HEK293T (cell line): Measurements from ENCODE around the gene SLCO3A1.

Experiments
- CTCF ChIA-PET: fragments of 350-600 bp; formaldehyde crosslinking; extraction: SDS; loops from one replicate; lab custom pipeline; 2021; ENCODE audit warnings: antibody characterized with exemption, inconsistent platforms; lab: Yijun Ruan, JAX
- POLR2A ChIA-PET: fragments of 350-600 bp; formaldehyde crosslinking; extraction: SDS; loops from one replicate; lab custom pipeline; 2020; ENCODE audit warnings: antibody characterized with exemption, inconsistent platforms; lab: Yijun Ruan, JAX
- DNase-seq: peaks from one replicate; pipeline ENCODE4 v3.0.0; 2012; ENCODE audit warnings: mixed read lengths; ENCODE audit errors: extremely low spot score
- ARNT ChIP-seq: fragments of 450-650 bp; IDR thresholded peaks from 2 replicates; pipeline ENCODE4 v1.6.1; 2017; ENCODE audit warnings: mild to moderate bottlenecking
- BHLHE40 ChIP-seq: fragments of 450-650 bp; IDR thresholded peaks from 2 replicates; pipeline ENCODE4 v1.6.1; 2016; ENCODE audit warnings: mild to moderate bottlenecking, moderate library complexity, borderline replicate concordance
- CTBP1 ChIP-seq: fragments of 450-650 bp; IDR thresholded peaks from 2 replicates; pipeline ENCODE4 v1.6.1; 2016; ENCODE audit warnings: borderline replicate concordance
- ELF4 ChIP-seq: fragments of 450-650 bp; IDR thresholded peaks from 2 replicates; pipeline ENCODE4 v1.6.1; 2017; ENCODE audit warnings: antibody characterized with exemption
- FOXA1 ChIP-seq: fragments of 450-650 bp; IDR thresholded peaks from 2 replicates; pipeline ENCODE4 v1.6.1; 2016; ENCODE audit warnings: mild to moderate bottlenecking
- FOXK2 ChIP-seq: fragments of 450-650 bp; IDR thresholded peaks from 2 replicates; pipeline ENCODE4 v1.6.1; 2016; ENCODE audit warnings: mild to moderate bottlenecking
- FOXM1 ChIP-seq: fragments of 450-650 bp; IDR thresholded peaks from 2 replicates; pipeline ENCODE4 v1.6.1; 2017; ENCODE audit warnings: mild to moderate bottlenecking, borderline replicate concordance
- HDGF ChIP-seq: fragments of 450-650 bp; IDR thresholded peaks from 2 replicates; pipeline ENCODE4 v1.6.1; 2017; ENCODE audit warnings: antibody characterized with exemption, borderline replicate concordance
- L3MBTL2 ChIP-seq: fragments of 450-650 bp; conservative IDR thresholded peaks from 2 replicates; pipeline ENCODE4 v1.6.1; 2016; ENCODE audit warnings: mild to moderate bottlenecking
- LEF1 ChIP-seq: fragments of 450-650 bp; IDR thresholded peaks from 2 replicates; pipeline ENCODE4 v1.6.1; 2017; ENCODE audit warnings: mild to moderate bottlenecking, borderline replicate concordance
- NFRKB ChIP-seq: fragments of 450-650 bp; IDR thresholded peaks from 2 replicates; pipeline ENCODE4 v1.6.1; 2016; ENCODE audit warnings: mild to moderate bottlenecking, moderate library complexity
- SP1 ChIP-seq: fragments of 450-650 bp; IDR thresholded peaks from 2 replicates; pipeline ENCODE4 v1.6.1; 2017
- SUZ12 ChIP-seq: fragments of 450-650 bp; IDR thresholded peaks from 2 replicates; pipeline ENCODE4 v1.6.1; 2016; ENCODE audit warnings: mild to moderate bottlenecking
- TARDBP ChIP-seq: fragments of 450-650 bp; IDR thresholded peaks from 2 replicates; pipeline ENCODE4 v1.6.1; 2016
- ZNF384 ChIP-seq: fragments of 450-650 bp; IDR thresholded peaks from 2 replicates; pipeline ENCODE4 v1.6.1; 2016
- TF ChIP-seq, protein P1 (sequence below): fragments of 450-650 bp; IDR thresholded peaks from 2 replicates; pipeline ENCODE4 v1.6.1; 2016

Gene SLCO3A1

GRCh38 chr15:91867581-91868026, 14.1 kb downstream of the SLCO3A1 start:
- TF ChIP-seq CTBP1 (no peak), FOXA1 (no peak), TARDBP (no peak), L3MBTL2 (no peak), FOXM1 (no peak), ARNT (no peak), SP1 (no peak), LEF1 (no peak), ZNF384 (no peak), BHLHE40 (no peak), SUZ12 (no peak), HDGF (no peak), NFRKB (no peak), ELF4 (no peak), FOXK2 (no peak)
- TF ChIP-seq, protein P1, sequence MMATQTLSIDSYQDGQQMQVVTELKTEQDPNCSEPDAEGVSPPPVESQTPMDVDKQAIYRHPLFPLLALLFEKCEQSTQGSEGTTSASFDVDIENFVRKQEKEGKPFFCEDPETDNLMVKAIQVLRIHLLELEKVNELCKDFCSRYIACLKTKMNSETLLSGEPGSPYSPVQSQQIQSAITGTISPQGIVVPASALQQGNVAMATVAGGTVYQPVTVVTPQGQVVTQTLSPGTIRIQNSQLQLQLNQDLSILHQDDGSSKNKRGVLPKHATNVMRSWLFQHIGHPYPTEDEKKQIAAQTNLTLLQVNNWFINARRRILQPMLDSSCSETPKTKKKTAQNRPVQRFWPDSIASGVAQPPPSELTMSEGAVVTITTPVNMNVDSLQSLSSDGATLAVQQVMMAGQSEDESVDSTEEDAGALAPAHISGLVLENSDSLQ, result no peak
- CTCF ChIA-PET, result interaction anchor here (0.6 kb wide), 1 partner anchor 21 kb away, joined by 3 read pairs; no protein-coding TSS in a partner anchor
- DNase-seq, result no peak
- POLR2A ChIA-PET, result no interaction called here

- TF ChIP-seq BHLHE40, result no peak
- no peak for TF ChIP-seq ZNF384
- TF ChIP-seq ELF4, result no peak
- no peak for TF ChIP-seq ARNT
- TF ChIP-seq SUZ12, result no peak
- no peak for TF ChIP-seq HDGF
- no peak for TF ChIP-seq FOXM1
- no peak for TF ChIP-seq NFRKB
- POLR2A ChIA-PET, result no interaction called here
- no peak for DNase-seq
- CTCF ChIA-PET, result no interaction called here
Measured at GRCh38 chr15:91870876-91871537, 17.5 kb downstream of the SLCO3A1 start.

DNA sequence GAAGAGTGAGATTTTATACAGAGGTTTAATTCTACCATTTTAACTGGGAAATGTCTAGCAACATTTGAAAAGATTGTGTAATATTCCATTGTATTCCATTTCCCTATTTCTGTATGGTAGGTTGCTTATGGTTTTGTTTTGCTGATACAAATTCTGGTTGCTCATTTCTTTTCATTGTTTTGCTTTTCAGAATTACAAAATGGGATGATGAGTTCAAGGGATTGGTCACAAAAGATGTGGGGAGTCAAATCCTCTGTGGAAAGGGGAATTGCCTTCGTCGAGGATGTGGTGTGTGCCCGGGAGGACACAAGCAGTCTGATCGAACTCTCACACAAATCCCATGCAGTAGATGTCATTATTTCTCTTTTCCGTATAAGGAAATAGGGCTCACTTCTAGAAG, 18.3 kb downstream of the SLCO3A1 start:
- DNase-seq, result no peak
- TF ChIP-seq TARDBP (no peak), NFRKB (no peak), ELF4 (no peak), BHLHE40 (no peak), SUZ12 (no peak), FOXA1 (no peak), HDGF (no peak), L3MBTL2 (no peak), LEF1 (no peak), SP1 (no peak), ZNF384 (no peak), FOXM1 (no peak)
- POLR2A ChIA-PET, result no interaction called here
- CTCF ChIA-PET, result no interaction called here

- ChIA-PET CTCF (no interaction called here), POLR2A (no interaction called here)
- TF ChIP-seq ARNT, result no peak
- DNase-seq, result no peak
Measured at GRCh38 chr15:91872356-91873137, 19.0 kb downstream of the SLCO3A1 start.

DNA sequence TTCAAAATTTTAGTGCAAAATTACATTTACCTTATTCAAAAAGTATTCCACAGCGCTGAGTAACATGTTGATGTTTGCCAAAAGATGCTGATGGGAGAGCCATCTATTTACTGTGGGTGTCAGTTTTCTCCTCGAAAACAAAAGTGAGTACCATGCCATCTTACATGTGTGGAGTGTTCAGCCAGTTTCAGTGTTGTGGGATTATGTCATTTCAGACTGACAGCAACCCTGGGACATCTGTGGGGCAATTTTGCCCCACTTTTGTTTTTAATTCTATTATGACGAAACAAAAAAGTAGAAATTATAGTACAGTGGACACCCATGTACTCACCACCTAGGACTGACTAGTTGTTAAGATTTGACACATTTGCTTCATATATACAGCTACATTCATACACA, 19.6 kb downstream of the SLCO3A1 start:
- ChIA-PET POLR2A (no interaction called here), CTCF (interaction anchor here (0.7 kb wide), 1 partner anchor 940 kb away, joined by 3 read pairs; no protein-coding TSS in a partner anchor)
- no peak for TF ChIP-seq CTBP1
- TF ChIP-seq FOXM1, result no peak
- no peak for TF ChIP-seq FOXA1
- TF ChIP-seq BHLHE40, result no peak
- no peak for TF ChIP-seq TARDBP
- TF ChIP-seq ARNT, result no peak
- DNase-seq, result no peak

GRCh38 chr15:91874171-91874570, 20.7 kb downstream of the SLCO3A1 start:
- POLR2A ChIA-PET, result no interaction called here
- CTCF ChIA-PET, result no interaction called here
- DNase-seq, result no peak
- TF ChIP-seq ARNT (no peak), FOXK2 (no peak), ELF4 (no peak), L3MBTL2 (no peak), BHLHE40 (no peak), LEF1 (no peak), FOXM1 (no peak), CTBP1 (no peak), FOXA1 (no peak), SP1 (no peak), NFRKB (no peak)

- DNase-seq, result no peak
- POLR2A ChIA-PET, result no interaction called here
- CTCF ChIA-PET, result no interaction called here
- TF ChIP-seq FOXM1 (no peak), FOXK2 (no peak), SUZ12 (no peak), ZNF384 (no peak), CTBP1 (no peak), LEF1 (no peak), L3MBTL2 (no peak)
- TF ChIP-seq, protein P1, result no peak
Measured at GRCh38 chr15:91874992-91875660, 21.6 kb downstream of the SLCO3A1 start.
